NAMALWA (cell line): ENCODE measurements around the gene XYLT1.
"Not testable (repeated sequence)": the region's sequence is repeated elsewhere in the genome, so short reads cannot be mapped to it uniquely, and the experiment has no call there.

Experiments
- DNase-seq: peaks from one replicate; pipeline ENCODE4 v3.0.0-alpha.2; 2015; ENCODE audit warnings: low spot score

The XYLT1 gene

DNA sequence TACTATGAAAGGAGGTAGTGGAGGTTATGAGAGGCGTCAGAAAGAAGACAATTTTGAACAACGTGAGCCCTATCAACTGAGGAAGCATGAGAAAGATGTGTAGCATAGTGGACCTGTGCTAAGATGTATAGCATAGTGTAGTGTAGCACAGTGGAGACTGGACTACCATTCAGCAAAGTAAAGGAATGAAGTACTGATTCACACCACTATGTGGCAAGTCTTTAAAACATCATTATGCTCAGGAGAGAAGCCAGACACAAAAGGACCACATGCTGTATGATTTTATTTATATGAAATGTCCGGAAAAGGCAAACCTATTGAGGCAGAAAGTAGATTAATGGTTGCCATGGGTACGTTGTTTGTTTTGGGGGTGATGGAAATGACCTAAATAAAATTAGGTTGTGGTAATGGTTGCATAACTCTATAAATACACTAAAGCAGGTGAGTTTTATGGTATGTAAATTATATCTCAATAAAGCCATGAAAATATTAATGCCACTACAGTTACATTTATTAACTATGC, 20.4 kb upstream of the XYLT1 start:
- peak; percentile 48 for DNase-seq

- no peak for DNase-seq
Observed at GRCh38 chr16:17488506-17488905, 17.7 kb upstream of the XYLT1 start.

DNA sequence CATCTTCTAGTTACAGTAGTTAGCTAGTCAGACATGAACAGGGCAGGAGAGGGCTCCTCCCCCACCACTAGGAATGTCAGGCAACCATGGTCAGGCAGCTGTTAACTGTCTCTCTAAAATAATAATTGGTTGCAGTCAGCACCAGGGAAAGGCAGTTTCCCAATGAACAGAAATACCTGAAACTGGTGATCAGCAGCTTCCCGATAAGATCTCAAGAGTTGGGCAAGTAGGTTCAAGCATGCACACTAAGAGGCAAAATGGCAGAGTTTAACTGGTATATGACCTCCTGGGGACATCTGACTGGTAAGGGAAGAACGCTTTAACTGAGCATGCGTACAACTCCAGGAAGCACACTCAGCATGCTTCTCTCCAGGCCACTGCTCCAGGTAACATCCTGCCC, 12.6 kb upstream of the XYLT1 start:
- no peak for DNase-seq

- DNase-seq, result not testable (repeated sequence)
Observed at GRCh38 chr16:17482341-17482740, 11.6 kb upstream of the XYLT1 start.

GRCh38 chr16:17481736-17482135, 11.0 kb upstream of the XYLT1 start:
- DNase-seq, result no peak

GRCh38 chr16:17477260-17477545, 6.4 kb upstream of the XYLT1 start:
- DNase-seq, result not testable (repeated sequence)

- DNase-seq, result peak; percentile 66
Observed at GRCh38 chr16:17476414-17477259, 5.9 kb upstream of the XYLT1 start.

DNA sequence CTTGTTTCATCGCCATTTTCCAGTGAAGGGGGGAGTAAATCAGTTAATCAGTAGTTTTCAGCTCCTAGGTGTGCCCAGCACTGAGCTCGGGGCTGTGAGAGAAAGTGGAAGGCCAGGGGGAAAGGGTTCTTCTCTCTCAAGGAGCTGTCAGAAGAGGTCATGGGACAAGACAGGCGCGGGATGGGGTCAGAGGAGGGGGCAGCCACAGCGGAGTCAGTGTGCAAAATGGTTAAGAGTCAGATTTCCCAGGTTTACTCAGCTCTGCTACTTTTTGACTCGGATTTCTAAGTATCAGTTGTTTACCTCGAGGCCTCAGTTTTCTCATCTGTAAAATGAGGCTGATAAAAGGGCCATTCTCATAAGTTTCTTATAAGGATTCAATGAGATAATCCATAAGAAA, 4.3 kb upstream of the XYLT1 start:
- DNase-seq, result no peak

- no peak for DNase-seq
Observed at GRCh38 chr16:17474572-17474971, 3.8 kb upstream of the XYLT1 start.

- peak; percentile 15 for DNase-seq
Observed at GRCh38 chr16:17474037-17474436, 3.3 kb upstream of the XYLT1 start.

- DNase-seq, result no peak
Observed at GRCh38 chr16:17471719-17472461, 1.1 kb upstream of the XYLT1 start.

- peak; percentile 19 for DNase-seq
Observed at GRCh38 chr16:17470182-17470907, 415 bp downstream of the XYLT1 start.

DNA sequence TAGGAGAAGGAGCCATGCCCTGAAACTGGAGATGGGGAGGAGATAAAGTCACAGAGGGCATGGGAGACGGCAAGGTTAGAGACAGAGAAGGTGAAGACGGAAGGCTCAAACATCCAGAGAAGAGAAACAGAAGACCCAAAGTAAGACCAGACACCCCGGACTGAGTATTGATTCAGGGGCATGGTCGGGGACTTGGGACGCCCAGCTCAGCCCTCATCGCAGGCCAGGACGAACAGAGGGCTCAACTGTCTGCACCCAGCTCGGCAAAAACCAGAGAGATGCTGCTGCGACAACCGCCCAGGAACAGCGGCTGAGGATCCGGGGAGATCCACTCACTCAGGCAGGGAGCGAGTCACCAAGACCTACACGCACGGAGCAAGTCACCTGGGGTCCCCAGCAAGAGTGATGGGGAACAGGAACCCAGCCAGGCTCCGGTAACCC, 999 bp downstream of the XYLT1 start:
- DNase-seq, result peak; percentile 46

- peak; percentile 35 for DNase-seq
Observed at GRCh38 chr16:17469011-17469740, 1.6 kb downstream of the XYLT1 start.

DNA sequence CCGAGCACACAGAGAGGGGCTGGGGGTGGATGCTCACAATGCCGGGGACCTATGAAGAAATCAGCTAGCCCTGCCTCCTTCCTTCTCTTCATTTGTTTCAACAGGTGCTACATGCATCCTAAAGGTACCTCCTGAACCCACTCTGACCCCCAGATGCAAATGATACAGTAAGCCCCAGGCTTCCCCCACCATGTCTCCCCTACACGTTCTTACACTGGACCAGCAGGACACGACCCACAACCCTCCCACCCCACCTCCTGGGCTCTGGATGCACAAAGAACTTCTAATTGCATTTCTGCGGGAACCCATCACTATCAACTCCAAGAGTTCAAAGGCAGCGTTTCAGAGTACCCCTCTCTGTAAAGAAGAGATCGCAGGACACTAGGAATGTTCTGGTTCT, 2.1 kb downstream of the XYLT1 start:
- DNase-seq, result peak; percentile 26

DNA sequence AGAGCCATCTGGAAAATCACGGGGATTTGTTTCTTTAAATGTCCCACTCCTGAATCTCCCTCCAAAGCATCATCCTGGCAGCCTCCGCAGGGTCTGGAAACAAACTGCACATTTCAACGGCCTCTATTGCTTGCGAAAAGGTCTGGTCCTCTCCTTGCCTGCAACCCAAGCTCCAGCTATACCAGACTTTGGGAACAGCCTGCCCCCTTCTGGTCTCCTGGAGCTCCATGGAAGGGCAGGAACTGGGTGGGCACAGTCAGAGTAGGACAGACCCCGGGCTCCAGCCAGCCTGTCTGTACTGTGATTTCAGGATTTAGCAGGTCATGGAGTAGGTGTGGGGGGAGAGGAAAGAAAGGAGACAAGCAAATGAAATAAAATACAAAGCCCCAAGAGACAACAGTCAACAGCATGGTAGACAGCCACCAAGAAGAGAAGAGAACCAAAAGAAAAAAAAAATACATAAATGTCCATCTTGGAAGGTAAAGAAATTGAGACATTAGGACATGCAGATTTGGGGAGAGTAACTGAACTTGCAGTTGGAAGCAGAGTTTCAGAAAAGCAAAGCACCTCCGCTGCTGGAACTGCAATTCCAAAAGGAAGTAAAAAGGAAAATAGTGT, 2.7 kb downstream of the XYLT1 start:
- DNase-seq, result peak; percentile 60

- no peak for DNase-seq
Observed at GRCh38 chr16:17466876-17467275, 3.9 kb downstream of the XYLT1 start.

DNA sequence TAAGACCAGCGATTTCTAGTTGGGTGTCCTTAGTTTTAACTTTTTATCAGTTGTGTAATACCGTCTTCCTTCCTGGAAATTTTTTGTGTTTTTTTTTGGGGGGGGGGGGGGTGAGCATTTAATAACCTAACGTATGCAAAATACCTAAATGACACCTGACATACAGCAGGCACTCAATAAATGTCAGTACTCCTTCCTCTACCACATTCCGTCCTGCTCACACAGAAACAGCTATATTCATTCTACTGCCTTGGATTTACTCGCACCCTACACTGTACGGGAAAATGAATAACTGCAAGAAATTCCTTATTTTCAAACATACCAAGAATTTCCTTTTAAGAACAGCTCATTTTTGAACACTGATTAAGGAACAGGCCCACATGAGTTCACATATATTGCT, 5.3 kb downstream of the XYLT1 start:
- DNase-seq, result no peak

GRCh38 chr16:17463335-17463734, 7.4 kb downstream of the XYLT1 start:
- peak; percentile 48 for DNase-seq

DNA sequence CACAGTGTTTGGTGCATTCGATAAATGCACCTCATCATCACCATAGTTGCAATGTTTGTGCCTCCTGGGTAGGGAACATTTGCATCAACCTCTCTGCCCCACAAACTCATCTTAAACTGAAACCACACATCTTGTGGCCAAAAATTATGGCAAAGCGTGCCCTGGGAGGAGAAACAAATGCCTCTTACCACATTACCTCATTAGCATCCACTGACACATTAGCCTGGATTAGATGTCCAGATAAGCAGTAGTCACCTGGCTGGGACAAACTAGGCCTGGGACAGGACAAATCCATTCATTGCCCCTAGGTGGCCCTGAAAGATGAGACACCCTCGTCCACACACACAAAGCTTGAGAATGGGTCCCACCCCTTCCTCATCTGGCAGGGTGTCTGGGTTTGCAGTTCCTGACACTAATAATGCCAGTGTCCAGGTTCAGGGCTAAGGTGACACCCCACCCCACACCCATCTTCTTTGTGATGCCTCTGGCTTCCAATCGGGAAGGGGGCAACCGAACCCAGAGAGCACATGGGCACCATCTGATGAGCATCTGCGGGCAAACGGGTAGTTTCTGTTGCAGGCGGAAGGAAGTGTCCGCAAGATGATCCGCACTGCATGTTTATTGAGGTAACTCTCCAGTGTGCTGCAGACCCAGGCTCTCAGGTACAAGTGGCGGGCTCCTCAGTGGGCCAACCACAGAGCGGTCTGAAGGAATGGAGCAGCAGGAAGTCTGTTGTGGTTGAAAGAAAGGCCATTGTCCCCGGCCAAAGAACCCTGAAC, 8.6 kb downstream of the XYLT1 start:
- peak; percentile 85 for DNase-seq

- DNase-seq, result peak; percentile 53
Observed at GRCh38 chr16:17460890-17461289, 9.9 kb downstream of the XYLT1 start.
